ENCODE data around the gene SLC10A1.
"Not testable (repeated sequence)": the region's sequence is repeated elsewhere in the genome, so short reads cannot be mapped to it uniquely, and the experiment has no call there.

SLC10A1 gene

DNA sequence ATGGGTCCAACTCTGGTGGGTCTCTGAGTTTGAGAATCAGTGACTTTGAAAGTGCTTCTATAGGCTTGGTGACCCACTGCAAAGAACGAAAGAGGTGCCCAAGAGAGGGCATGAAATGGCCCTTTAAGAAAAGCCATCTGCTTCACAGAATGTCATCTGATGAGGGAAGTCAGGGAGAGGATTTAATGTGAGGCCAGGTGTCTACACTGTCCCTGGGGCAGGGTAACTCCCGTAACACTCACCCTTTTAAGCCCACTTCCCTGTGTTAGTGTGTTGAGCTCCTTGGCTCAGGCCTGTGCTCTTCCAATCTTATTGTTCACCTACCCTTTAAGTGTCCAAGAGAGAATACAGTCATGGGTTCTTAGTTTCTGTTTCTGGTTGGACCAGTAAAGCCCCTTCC lies 46.5 kb downstream of the SLC10A1 start:
- no peaks in the 10 kb centered on the region for H3K36me3 ChIP-seq (ENCODE audit: control insufficient read depth, insufficient read depth, low read length, severe bottlenecking)
- H3K4me1 ChIP-seq (ENCODE audit: control insufficient read depth, insufficient read depth, low read length) = no peaks in the 10 kb centered on the region
- no peak for DNase-seq (ENCODE audit: low read depth)
- no peak overlapping the region for H3K9ac ChIP-seq (ENCODE audit: low read length)
- H3K9me3 ChIP-seq (ENCODE audit: control insufficient read depth, low read length) = no peaks in the 10 kb centered on the region
- H3K27me3 ChIP-seq (replicated peaks; ENCODE audit: control insufficient read depth, insufficient read depth, low read length) = no peaks in the 10 kb centered on the region
- H3K4me3 ChIP-seq (ENCODE audit: low read length) = no peak overlapping the region

DNA sequence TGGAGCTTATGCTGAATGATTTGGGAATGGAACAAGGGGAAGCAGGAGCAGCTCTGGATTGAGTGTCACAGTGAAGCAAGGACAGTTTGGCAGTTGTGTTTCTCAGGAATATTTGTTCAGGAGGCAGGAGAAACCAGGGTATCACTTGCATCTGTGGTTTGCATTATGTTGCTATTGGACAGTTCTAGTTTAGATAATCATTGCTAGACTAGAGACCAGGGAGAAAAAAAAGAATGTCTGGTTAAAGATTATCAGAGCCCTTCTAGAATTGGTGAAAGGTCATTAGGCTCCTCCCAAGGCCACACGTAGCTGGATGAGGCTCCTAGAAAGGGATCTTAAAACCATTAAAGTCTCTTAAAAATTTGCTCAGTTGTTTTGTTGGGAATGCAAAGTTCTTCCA lies 47.1 kb downstream of the SLC10A1 start:
- Histone ChIP-seq H3K36me3 (ENCODE audit: control insufficient read depth, insufficient read depth, low read length, severe bottlenecking) (no peaks in the 10 kb centered on the region), H3K9me3 (ENCODE audit: control insufficient read depth, low read length) (no peaks in the 10 kb centered on the region), H3K4me3 (ENCODE audit: low read length) (no peak overlapping the region), H3K27me3 (replicated peaks; ENCODE audit: control insufficient read depth, insufficient read depth, low read length) (no peaks in the 10 kb centered on the region), H3K9ac (ENCODE audit: low read length) (no peak overlapping the region), H3K4me1 (ENCODE audit: control insufficient read depth, insufficient read depth, low read length) (no peaks in the 10 kb centered on the region)
- DNase-seq (ENCODE audit: low read depth) = no peak

DNA sequence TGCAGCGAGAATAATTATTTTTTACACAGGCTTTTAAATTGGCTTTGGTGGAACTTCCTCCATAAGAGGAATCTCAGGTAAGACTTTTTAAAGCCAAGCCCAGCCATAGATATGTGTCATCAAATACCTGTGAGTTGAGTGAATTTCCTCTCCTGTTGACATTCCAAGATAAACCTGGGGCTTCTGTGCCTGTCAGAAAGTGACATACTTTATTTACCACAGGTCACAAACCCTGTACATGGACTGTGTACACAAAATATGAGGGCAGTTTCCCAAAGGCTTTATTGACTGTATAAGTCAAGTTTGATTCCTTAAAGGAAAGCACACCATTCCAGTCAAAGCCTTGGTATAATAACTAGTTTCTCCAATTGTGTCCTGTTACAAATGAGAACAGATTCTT lies 56.0 kb downstream of the SLC10A1 start:
- no peak for DNase-seq (ENCODE audit: low read depth)
- Histone ChIP-seq H3K4me3 (ENCODE audit: low read length) (no peak overlapping the region), H3K4me1 (ENCODE audit: control insufficient read depth, insufficient read depth, low read length) (no peaks in the 10 kb centered on the region), H3K36me3 (ENCODE audit: control insufficient read depth, insufficient read depth, low read length, severe bottlenecking) (no peaks in the 10 kb centered on the region), H3K27me3 (replicated peaks; ENCODE audit: control insufficient read depth, insufficient read depth, low read length) (peaks cover 11% of the 10 kb centered on the region), H3K9ac (ENCODE audit: low read length) (no peak overlapping the region), H3K9me3 (ENCODE audit: control insufficient read depth, low read length) (no peaks in the 10 kb centered on the region)

DNA sequence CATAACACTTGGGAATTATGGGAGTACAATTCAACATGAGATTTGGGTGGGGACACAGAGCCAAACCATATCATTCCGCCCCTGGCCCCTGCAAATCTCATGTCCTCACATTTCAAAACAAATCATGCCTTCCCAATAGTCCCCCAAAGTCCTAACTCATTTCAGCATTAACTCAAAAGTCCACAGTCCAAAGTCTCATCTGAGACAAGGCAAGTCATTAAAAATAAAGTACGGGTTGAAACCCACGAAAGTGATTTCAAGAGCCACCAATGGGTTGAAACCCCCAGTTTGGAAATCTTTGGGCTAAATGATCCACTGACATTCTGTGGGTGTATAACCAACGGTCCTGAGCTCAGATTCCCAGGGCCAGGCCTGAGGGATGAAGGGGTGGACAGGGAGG lies 60.6 kb downstream of the SLC10A1 start:
- H3K9me3 ChIP-seq (ENCODE audit: control insufficient read depth, low read length); DNase-seq (ENCODE audit: low read depth); H3K36me3 ChIP-seq (ENCODE audit: control insufficient read depth, insufficient read depth, low read length, severe bottlenecking); H3K4me1 ChIP-seq (ENCODE audit: control insufficient read depth, insufficient read depth, low read length); H3K9ac ChIP-seq (ENCODE audit: low read length); H3K4me3 ChIP-seq (ENCODE audit: low read length): not testable (repeated sequence)
- peaks cover 19% of the 10 kb centered on the region for H3K27me3 ChIP-seq (replicated peaks; ENCODE audit: control insufficient read depth, insufficient read depth, low read length)

DNA sequence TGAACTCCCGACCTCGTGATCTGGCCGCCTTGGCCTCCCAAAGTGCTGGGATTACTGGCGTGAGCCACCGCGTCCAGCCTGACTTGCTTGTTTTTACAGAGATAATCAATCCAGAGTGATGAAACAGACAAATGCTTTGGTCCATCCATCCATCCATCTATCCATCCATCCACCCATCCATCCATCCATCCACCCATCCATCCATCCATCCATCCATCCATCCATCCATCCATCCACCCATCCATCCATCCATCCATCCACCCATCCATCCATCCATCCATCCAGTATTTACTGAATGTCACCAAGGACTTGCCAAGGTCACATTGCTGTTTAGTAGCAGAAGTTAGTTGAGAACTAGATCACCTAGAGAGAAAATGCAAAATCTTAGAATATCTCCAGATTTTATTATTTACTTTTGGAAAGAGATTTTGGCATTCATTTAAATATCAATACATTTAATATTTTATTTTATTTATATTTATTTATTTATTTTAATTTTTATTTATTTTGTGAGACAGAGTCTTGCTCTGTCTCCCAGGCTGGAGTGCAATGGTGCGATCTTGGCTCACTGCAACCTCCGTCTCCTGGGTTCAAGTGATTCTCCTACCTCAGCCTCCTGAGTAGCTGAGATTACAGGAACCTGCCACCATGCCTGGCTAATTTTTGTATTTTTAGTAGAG lies 65.0 kb downstream of the SLC10A1 start:
- H3K36me3 ChIP-seq (ENCODE audit: control insufficient read depth, insufficient read depth, low read length, severe bottlenecking); DNase-seq (ENCODE audit: low read depth); H3K9me3 ChIP-seq (ENCODE audit: control insufficient read depth, low read length); H3K4me3 ChIP-seq (ENCODE audit: low read length); H3K9ac ChIP-seq (ENCODE audit: low read length); H3K4me1 ChIP-seq (ENCODE audit: control insufficient read depth, insufficient read depth, low read length): not testable (repeated sequence)
- H3K27me3 ChIP-seq (replicated peaks; ENCODE audit: control insufficient read depth, insufficient read depth, low read length) = peaks cover 14% of the 10 kb centered on the region

DNA sequence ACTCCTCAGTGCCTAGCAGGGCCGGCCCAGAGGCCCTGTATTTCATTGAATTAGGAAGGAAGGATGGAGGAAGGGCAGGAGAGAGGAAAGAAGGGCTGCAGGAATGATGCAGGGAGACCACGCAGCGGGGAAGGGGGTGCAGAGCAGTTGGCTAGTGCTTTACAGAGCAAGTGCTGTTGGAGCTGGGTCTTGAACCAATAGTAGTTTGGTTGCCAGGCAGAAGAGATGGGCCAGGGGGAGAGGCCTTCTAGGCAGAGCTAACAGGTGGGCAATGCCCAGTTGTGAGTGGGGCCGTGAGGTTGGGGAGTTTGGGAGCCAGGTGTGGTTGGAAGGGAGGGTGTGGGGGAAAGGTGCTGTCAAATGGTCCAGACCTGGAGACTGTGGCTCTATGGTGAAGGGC lies 69.2 kb downstream of the SLC10A1 start:
- H3K4me1 ChIP-seq (ENCODE audit: control insufficient read depth, insufficient read depth, low read length) = peaks cover 4% of the 10 kb centered on the region
- no peak for DNase-seq (ENCODE audit: low read depth)

DNA sequence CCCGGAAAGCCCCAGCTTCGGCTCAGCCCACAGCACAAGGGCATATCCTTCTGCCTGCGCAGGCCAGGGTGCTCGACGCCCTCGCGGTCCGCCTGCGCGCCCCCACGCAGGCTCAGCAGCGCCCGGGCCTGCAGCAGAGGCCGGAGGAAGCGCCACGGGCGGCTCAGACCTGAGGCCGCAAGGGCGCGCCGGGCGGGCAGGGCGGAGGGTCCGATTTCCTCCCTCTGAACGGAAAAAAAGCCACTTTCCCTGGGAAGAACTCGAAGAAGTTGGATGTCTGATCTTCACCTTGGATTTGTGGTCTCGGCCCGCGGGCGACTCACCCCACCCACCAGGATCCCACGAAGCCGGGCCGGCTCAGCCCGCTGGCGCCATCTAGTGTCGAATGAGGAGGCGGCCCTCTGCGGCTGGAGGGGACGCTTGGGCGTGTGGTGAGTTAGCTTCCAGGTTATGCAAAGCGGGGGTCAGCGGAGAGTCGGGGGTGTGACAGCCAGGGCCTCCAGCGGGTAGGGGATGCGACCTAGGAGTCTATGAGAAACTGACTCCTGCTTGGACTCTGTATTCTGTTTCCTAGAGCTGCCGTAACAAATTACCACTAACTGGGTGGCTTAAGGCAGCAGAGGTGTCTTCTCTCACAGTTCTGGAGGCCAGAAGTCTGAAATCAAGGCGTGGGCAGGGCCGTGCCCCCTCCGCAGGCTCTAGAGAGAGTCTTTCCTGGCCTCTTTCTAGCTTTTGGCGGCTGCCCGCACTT lies 70.1 kb downstream of the SLC10A1 start:
- Histone ChIP-seq H3K4me1 (ENCODE audit: control insufficient read depth, insufficient read depth, low read length) (peaks cover 4% of the 10 kb centered on the region), H3K27me3 (replicated peaks; ENCODE audit: control insufficient read depth, insufficient read depth, low read length) (peaks cover 3% of the 10 kb centered on the region), H3K9me3 (ENCODE audit: control insufficient read depth, low read length) (no peaks in the 10 kb centered on the region), H3K9ac (ENCODE audit: low read length) (peak overlapping the region; percentile 90), H3K36me3 (ENCODE audit: control insufficient read depth, insufficient read depth, low read length, severe bottlenecking) (no peaks in the 10 kb centered on the region), H3K4me3 (ENCODE audit: low read length) (peak overlapping the region; percentile 78)
- peak; percentile 91 for DNase-seq (ENCODE audit: low read depth)

More for the DNA sequence above, 69.2 kb downstream of the SLC10A1 start:
- Histone ChIP-seq H3K4me3 (ENCODE audit: low read length) (no peak overlapping the region), H3K36me3 (ENCODE audit: control insufficient read depth, insufficient read depth, low read length, severe bottlenecking) (no peaks in the 10 kb centered on the region), H3K27me3 (replicated peaks; ENCODE audit: control insufficient read depth, insufficient read depth, low read length) (peaks cover 3% of the 10 kb centered on the region), H3K9me3 (ENCODE audit: control insufficient read depth, low read length) (no peaks in the 10 kb centered on the region), H3K9ac (ENCODE audit: low read length) (no peak overlapping the region)
